PC-9 (cell line): ENCODE measurements around the gene CDK5R1.

Experiments
- EZH2 ChIP-seq: fragments of 200-600 bp; sonication (generic); IDR thresholded peaks from 2 replicates; pipeline ENCODE4 v1.8.0; 2017; ENCODE audit warnings: antibody characterized with exemption, low read depth
- TF ChIP-seq, protein P1 (sequence below): fragments of 200-600 bp; sonication (generic); conservative IDR thresholded peaks from 2 replicates; pipeline ENCODE4 v1.6.1; 2017; ENCODE audit warnings: mixed run types, antibody characterized with exemption, mild to moderate bottlenecking, moderate library complexity

DNA sequence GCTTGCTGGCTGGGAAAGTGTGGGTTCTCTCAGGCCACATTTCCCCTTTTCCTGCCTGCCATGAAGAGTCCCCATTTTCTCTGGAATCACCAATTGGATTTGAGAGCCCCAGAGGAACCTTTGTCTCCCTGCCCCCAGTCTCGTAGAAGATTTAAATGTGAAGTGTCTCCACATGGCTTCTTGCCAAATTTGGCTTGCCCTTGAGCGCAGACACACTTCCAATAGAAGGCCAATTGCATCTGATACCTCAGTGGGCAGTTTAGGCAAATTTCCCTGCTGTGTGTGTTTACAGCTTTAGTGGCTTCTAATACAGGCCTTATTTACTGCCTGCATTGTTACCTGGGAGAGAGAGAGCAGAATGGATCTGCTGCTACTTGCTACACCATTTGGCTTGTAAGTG is 29.7 kb downstream of the CDK5R1 start:
- TF ChIP-seq, protein P1, sequence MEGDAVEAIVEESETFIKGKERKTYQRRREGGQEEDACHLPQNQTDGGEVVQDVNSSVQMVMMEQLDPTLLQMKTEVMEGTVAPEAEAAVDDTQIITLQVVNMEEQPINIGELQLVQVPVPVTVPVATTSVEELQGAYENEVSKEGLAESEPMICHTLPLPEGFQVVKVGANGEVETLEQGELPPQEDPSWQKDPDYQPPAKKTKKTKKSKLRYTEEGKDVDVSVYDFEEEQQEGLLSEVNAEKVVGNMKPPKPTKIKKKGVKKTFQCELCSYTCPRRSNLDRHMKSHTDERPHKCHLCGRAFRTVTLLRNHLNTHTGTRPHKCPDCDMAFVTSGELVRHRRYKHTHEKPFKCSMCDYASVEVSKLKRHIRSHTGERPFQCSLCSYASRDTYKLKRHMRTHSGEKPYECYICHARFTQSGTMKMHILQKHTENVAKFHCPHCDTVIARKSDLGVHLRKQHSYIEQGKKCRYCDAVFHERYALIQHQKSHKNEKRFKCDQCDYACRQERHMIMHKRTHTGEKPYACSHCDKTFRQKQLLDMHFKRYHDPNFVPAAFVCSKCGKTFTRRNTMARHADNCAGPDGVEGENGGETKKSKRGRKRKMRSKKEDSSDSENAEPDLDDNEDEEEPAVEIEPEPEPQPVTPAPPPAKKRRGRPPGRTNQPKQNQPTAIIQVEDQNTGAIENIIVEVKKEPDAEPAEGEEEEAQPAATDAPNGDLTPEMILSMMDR = no peak
- no peak for TF ChIP-seq EZH2
